Measurements from ENCODE around the gene FERMT2. TPM values are rescaled to one million over a fixed set of nuclear protein-coding genes. Genes with fewer than 3 reads are reported as not detected.

The FERMT2 gene
- total RNA-seq, 4 donors from 2014 or later: 364 to 398 (median 388) TPM

DNA sequence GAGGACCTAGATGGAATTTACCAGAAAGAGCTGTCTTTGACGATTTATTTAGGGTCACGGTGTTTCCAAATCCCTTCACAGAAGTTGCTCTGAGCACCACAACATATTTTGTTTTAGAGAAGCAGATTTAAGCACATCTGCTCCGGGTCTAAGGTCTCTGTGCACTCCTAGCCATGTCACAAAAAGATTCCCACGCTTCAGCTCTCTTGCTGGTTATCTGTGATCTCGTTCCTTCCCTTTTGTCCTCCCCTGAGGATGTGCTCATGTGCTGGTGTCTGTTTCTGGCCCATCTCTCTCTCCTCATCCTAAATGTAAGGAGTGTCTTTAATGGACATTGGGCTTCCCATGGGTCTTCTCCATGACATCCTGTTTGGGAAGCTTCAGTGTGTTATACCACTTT, 105.8 kb downstream of the FERMT2 start:
- Histone ChIP-seq H3K9me3 (no peaks in the 10 kb centered on the region), H3K36me3 (no peaks in the 10 kb centered on the region), H3K4me3 (no peak overlapping the region), H3K27ac (peak overlapping the region; percentile 56 to 78 (median 64)), H3K4me1 (peaks cover 0 to 36% (median 6%) of the 10 kb centered on the region in 3 donors), H3K27me3 (no peaks in the 10 kb centered on the region)
- ATAC-seq: no peak
- WGBS, 2 donors (ENCODE audit: low coverage in 1 of 2): 70 to 75% methylated on average over 2 to 5 of the region's 5 CpGs
- TF ChIP-seq, protein P1, sequence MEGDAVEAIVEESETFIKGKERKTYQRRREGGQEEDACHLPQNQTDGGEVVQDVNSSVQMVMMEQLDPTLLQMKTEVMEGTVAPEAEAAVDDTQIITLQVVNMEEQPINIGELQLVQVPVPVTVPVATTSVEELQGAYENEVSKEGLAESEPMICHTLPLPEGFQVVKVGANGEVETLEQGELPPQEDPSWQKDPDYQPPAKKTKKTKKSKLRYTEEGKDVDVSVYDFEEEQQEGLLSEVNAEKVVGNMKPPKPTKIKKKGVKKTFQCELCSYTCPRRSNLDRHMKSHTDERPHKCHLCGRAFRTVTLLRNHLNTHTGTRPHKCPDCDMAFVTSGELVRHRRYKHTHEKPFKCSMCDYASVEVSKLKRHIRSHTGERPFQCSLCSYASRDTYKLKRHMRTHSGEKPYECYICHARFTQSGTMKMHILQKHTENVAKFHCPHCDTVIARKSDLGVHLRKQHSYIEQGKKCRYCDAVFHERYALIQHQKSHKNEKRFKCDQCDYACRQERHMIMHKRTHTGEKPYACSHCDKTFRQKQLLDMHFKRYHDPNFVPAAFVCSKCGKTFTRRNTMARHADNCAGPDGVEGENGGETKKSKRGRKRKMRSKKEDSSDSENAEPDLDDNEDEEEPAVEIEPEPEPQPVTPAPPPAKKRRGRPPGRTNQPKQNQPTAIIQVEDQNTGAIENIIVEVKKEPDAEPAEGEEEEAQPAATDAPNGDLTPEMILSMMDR (IDR thresholded peaks at IDR 0.05): no peak
- TF ChIP-seq POLR2A (IDR thresholded peaks at IDR 0.05) (no peak), EP300 (IDR thresholded peaks at IDR 0.05) (no peak), POLR2AphosphoS5 (IDR thresholded peaks at IDR 0.05) (no peak)

DNA sequence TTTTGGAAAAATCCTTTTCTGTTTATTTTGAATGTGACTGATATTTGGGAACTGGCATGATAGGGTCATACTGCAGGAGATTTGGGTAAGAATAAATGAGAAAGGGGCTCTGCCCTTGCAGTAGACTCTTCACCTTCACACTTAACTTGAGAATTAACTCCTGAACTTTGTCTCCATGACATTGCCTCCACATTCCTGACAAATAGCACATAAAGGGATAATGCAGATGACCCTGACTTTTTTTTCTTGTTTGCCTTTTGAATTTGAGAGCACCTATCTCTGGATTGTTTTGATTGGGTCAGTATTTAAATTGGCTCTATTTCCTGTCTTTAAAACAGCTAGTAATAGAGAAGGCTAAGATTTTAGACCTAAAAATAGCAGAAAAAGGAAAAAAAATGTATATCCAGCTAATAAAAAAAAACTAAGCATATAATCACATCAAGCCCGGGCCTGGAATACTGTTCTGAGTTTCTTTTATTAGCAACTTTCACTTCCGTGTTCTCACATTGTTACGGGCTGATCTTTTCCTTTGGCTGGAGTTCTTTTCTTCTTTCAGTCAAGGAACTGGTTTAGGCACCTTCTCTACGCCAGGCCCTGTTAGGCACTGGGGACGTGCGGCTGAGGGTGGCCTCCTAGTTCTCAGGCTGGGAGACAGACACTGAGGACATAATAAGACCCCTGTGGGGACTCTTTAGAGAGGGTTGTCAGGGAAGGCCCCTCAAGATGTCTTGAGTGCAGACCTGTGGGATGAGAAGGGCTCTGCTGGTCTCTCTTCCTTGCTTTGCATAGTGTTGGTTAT, 106.4 kb downstream of the FERMT2 start:
- peak; percentile 37 for ATAC-seq
- Histone ChIP-seq H3K27ac (peak overlapping the region; percentile 56 to 78 (median 64)), H3K36me3 (no peaks in the 10 kb centered on the region), H3K27me3 (no peaks in the 10 kb centered on the region), H3K4me1 (peaks cover 0 to 36% (median 6%) of the 10 kb centered on the region in 3 donors), H3K9me3 (no peaks in the 10 kb centered on the region), H3K4me3 (peak overlapping the region in 1 of 2 donors; percentile 10)
- TF ChIP-seq POLR2A (IDR thresholded peaks at IDR 0.05) (no peak), EP300 (IDR thresholded peaks at IDR 0.05) (no peak), POLR2AphosphoS5 (IDR thresholded peaks at IDR 0.05) (no peak)
- TF ChIP-seq, protein P1 (IDR thresholded peaks at IDR 0.05): no peak
- WGBS, 2 donors (ENCODE audit: low coverage in 1 of 2): 9 to 12% methylated on average over 3 to 6 of the region's 6 CpGs

DNA sequence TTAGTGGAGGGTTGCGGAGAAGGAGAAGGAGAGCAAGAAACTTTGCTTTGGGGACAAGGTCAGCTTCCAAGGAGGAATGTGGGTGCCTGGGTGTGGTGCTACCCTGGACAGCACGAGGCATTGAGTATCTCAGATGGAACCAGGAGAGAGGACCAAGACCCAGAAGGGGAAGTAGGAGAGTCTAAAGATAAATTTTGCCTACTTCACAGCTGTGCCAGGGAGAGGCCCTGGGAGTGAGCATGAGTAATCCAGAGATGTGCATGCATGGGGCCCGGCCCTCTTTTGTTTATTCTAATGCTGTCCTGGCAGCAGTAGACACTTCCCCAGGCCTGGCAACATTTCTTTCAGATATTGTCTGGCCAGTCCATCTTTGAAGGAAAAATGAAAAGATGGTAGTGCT, 110.0 kb downstream of the FERMT2 start:
- H3K27me3 ChIP-seq: no peaks in the 10 kb centered on the region
- H3K4me1 ChIP-seq: peaks cover 0 to 28% (median 6%) of the 10 kb centered on the region in 3 donors
- 17 to 60% methylated on average over 2 to 3 of the region's 3 CpGs for WGBS, 2 donors (ENCODE audit: low coverage in 1 of 2)
- peak; percentile 78 for ATAC-seq
- TF ChIP-seq, protein P1 (IDR thresholded peaks at IDR 0.05): no peak
- TF ChIP-seq POLR2A (IDR thresholded peaks at IDR 0.05) (no peak), EP300 (IDR thresholded peaks at IDR 0.05) (no peak), POLR2AphosphoS5 (IDR thresholded peaks at IDR 0.05) (no peak)
- no peaks in the 10 kb centered on the region for H3K36me3 ChIP-seq
- H3K9me3 ChIP-seq: no peaks in the 10 kb centered on the region
- peak overlapping the region in 2 of 4 donors; percentile 6 to 14 for H3K27ac ChIP-seq
- H3K4me3 ChIP-seq: no peak overlapping the region

DNA sequence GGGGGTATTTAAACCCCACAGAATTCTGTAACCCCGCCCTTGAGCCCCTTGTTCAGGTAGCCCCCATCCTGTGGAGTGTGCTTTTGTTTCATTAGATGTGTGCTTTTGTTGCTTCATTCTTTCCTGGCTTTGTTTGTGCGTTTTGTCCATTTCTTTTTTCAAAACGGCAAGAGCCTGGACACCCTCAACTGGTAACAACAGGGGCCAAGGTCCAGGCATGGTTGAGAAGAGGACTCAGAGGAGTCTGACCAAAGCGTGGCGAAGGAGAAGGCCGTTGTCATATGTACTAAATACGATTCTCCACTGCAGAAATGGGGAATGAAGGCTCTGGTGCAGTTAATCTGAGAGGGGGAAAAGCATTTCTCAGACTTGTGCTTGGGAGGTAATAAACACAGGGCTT, 113.4 kb downstream of the FERMT2 start:
- no peaks in the 10 kb centered on the region for H3K36me3 ChIP-seq
- 94 to 100% methylated on average over 4 to 5 of the region's 7 CpGs for WGBS, 2 donors (ENCODE audit: low coverage in 1 of 2)
- TF ChIP-seq, protein P1 (IDR thresholded peaks at IDR 0.05): no peak
- TF ChIP-seq POLR2A (IDR thresholded peaks at IDR 0.05): no peak
- no peak for TF ChIP-seq POLR2AphosphoS5 (IDR thresholded peaks at IDR 0.05)
- TF ChIP-seq EP300 (IDR thresholded peaks at IDR 0.05): no peak

DNA sequence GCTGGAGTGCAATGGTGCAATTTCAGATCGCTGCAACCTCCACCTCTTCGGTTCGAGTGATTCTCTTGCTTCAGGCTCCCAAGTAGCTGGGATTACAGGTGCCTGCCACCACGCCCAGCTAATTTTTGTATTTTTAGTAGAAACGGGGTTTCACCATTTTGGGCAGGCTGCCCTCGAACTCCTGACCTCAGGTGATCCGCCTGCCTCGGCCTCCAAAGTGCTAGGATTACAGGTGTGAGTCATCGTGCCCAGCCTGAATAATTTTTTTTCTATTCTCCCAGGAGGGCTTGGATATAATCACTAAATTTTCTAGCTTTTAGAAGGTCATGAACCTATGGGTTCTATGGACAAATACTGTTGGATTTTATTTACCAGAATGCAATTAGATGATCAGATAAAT, 114.8 kb downstream of the FERMT2 start:
- Histone ChIP-seq H3K36me3 (no peaks in the 10 kb centered on the region), H3K4me3 (no peak overlapping the region), H3K27ac (no peak overlapping the region), H3K4me1 (peaks cover 0 to 5% (median 4%) of the 10 kb centered on the region in 3 donors), H3K27me3 (no peaks in the 10 kb centered on the region), H3K9me3 (no peaks in the 10 kb centered on the region)
- WGBS, 2 donors (ENCODE audit: low coverage in 1 of 2): 89 to 97% methylated on average over 6 to 9 of the region's 9 CpGs
- TF ChIP-seq, protein P1 (IDR thresholded peaks at IDR 0.05): no peak
- TF ChIP-seq EP300 (IDR thresholded peaks at IDR 0.05): no peak
- TF ChIP-seq POLR2AphosphoS5 (IDR thresholded peaks at IDR 0.05): no peak
- no peak for TF ChIP-seq POLR2A (IDR thresholded peaks at IDR 0.05)
- ATAC-seq: no peak

More for the DNA sequence above, 113.4 kb downstream of the FERMT2 start:
- Histone ChIP-seq H3K4me1 (peaks cover 0 to 10% (median 4%) of the 10 kb centered on the region in 3 donors), H3K4me3 (no peak overlapping the region), H3K27ac (no peak overlapping the region), H3K9me3 (no peaks in the 10 kb centered on the region), H3K27me3 (no peaks in the 10 kb centered on the region)
- ATAC-seq: no peak
